Right atrium auricular region (tissue), 2 donors: Measurements from ENCODE around the gene ST3GAL2. TPM values are rescaled to one million over a fixed set of nuclear protein-coding genes. Genes with fewer than 3 reads are reported as not detected.
"Not testable (repeated sequence)": the region's sequence is repeated elsewhere in the genome, so short reads cannot be mapped to it uniquely, and the experiment has no call there.

ENCODE experiments used
- DNase-seq: peaks from one replicate; pipeline ENCODE4 v3.0.0-alpha.2; 2019; ENCODE audit warnings: low spot score
- H3K27ac ChIP-seq, 2 donors: fragments of 200-600 bp; sonication (generic); 1 replicate in 1 of 2; 2 replicates in 1 of 2; pipeline ENCODE4 v1.5.1; 2016 to 2019
- H3K27me3 ChIP-seq, 2 donors: fragments of 200-600 bp; sonication (generic); one replicate each; pipeline versions ENCODE4 v1.5.1 to v1.6.0; 2017 to 2019
- H3K36me3 ChIP-seq: fragments of 200-600 bp; sonication (generic); one replicate; pipeline ENCODE4 v1.5.1; 2016
- H3K4me1 ChIP-seq, 2 donors: fragments of 200-600 bp; sonication (generic); one replicate each; pipeline versions ENCODE4 v1.5.1 to v1.6.0; 2017 to 2019
- H3K4me3 ChIP-seq, 2 donors: fragments of 200-600 bp; sonication (generic); 1 replicate in 1 of 2; 2 replicates in 1 of 2; pipeline ENCODE4 v1.5.1; 2017 to 2019; ENCODE audit warnings: mild to moderate bottlenecking in 1 of 2, moderate library complexity in 1 of 2
- H3K9me3 ChIP-seq, 2 donors: fragments of 200-600 bp; sonication (generic); one replicate each; pipeline ENCODE4 v1.5.1; 2019
- CTCF ChIP-seq, 2 donors: fragments of 200-600 bp; sonication (generic); IDR thresholded peaks; one replicate each; pipeline ENCODE4 v1.5.1; 2019; ENCODE audit warnings: antibody characterized with exemption in 2 of 2
- total RNA-seq, 2 donors: library from RNA; depleted of rRNA; stranded (reverse); fragments of >200 nt; gene quantifications; one replicate each; pipeline ENCODE4 v1.1.0, GENCODE V29; 2016

ST3GAL2 gene
- total RNA-seq, 2 donors from 2014 or later = 13.5 to 16.9 TPM

DNA sequence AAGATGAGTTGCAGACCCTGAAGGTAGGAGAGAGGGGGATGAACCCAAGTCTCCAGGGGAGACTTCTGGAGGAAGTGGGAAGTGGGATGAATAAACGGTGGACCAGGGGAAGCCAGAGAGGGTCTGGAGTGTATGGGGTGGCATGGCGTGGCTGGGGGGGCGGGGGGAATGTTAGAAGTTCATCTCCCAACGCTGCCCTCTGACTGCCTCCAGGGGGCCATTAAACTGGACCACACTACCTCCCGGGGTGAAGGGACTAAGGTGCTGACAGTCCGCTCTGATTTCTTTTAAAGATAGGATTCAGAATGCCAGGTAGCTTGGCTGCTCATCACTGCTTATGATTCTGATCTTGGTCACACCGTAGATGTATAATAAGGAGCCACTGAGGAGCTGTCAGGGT, 21.2 kb downstream of the ST3GAL2 start:
- H3K27me3 ChIP-seq = no peaks in the 10 kb centered on the region
- no peak for DNase-seq
- H3K36me3 ChIP-seq = no peaks in the 10 kb centered on the region
- H3K4me3 ChIP-seq = no peak overlapping the region
- peaks cover 0 to 52% of the 10 kb centered on the region in 2 donors for H3K4me1 ChIP-seq
- TF ChIP-seq CTCF (IDR thresholded peaks at IDR 0.05) = no peak
- H3K9me3 ChIP-seq = no peaks in the 10 kb centered on the region
- no peak overlapping the region for H3K27ac ChIP-seq

DNA sequence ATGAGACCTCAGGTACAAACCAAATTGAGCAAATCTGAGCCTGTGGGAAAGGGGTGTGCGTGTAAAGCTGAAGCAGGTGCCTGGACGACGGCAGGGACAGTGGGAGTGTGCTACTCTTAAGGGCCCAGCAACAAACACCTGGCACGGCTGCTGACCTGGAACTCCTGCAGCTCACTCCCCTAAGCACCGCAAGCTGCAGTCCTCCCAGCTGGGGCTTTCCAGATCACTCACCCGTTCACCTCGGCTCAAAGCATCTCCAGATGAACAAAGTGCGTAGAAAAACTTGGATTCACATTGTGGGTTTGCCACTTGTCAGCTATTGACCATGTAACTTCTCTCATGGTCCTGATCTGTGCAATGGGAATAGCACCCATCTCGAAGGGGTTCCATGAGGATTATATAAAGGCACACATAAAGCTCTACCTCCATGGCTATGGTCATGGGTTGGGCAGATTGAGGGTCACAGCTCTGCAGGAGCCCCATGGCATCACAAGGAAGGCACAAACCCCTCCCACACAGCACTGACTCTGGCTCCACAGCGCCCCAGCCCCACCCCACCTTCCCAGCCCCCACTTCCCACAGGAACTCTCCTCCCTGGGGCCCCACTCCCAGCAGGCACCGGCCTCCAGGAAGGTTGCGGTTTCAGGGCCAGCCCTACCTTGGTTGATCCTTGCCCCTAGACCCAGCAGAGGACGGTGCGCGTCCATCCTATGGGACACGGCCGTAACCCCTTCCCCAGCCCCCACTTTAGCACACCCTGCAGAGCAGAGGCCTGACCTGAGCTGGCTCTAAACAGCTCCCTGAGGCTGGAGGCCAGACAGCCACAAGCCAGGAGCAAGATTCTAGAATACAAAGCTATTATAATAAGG, 21.9 kb downstream of the ST3GAL2 start:
- Histone ChIP-seq H3K27ac (no peak overlapping the region), H3K36me3 (peaks cover 4% of the 10 kb centered on the region), H3K9me3 (no peaks in the 10 kb centered on the region), H3K4me1 (peaks cover 0 to 47% of the 10 kb centered on the region in 2 donors), H3K27me3 (no peaks in the 10 kb centered on the region), H3K4me3 (no peak overlapping the region)
- no peak for TF ChIP-seq CTCF (IDR thresholded peaks at IDR 0.05)
- no peak for DNase-seq

DNA sequence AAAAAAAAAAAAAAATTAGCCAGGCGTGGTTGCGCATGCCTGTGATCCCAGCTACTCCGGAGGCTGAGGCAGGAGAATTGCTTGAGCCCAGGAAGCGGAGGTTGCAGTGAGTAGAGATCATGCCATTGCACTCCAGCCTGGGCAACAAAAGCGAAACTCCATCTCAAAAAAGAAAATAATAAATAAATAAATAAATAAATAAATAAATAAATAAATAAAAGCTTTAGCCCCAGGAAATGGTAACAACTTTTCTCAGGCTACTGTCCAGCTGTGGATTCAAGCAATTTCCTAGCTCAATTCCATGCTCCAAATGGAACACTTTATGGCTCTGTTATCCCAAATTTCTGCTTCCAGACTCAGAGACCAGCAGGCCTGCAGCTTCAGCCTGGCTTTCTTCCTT, 25.3 kb downstream of the ST3GAL2 start:
- not testable (repeated sequence) for H3K27ac ChIP-seq, H3K4me3 ChIP-seq, H3K9me3 ChIP-seq, H3K27me3 ChIP-seq, DNase-seq, H3K36me3 ChIP-seq
- H3K4me1 ChIP-seq = peaks cover 0 to 14% of the 10 kb centered on the region in 2 donors

GRCh38 chr16:70412385-70412784, 26.5 kb downstream of the ST3GAL2 start:
- H3K4me1 ChIP-seq = peaks cover 0 to 14% of the 10 kb centered on the region in 2 donors
- H3K36me3 ChIP-seq = peaks cover 6% of the 10 kb centered on the region
- H3K27me3 ChIP-seq = no peaks in the 10 kb centered on the region
- TF ChIP-seq CTCF (IDR thresholded peaks at IDR 0.05) = no peak
- DNase-seq = no peak
- no peak overlapping the region for H3K4me3 ChIP-seq
- no peak overlapping the region for H3K27ac ChIP-seq
- no peaks in the 10 kb centered on the region for H3K9me3 ChIP-seq

- no peak for DNase-seq
- peaks cover 0 to 10% of the 10 kb centered on the region in 2 donors for H3K4me1 ChIP-seq
- no peak for TF ChIP-seq CTCF (IDR thresholded peaks at IDR 0.05)
- no peaks in the 10 kb centered on the region for H3K27me3 ChIP-seq
- H3K4me3 ChIP-seq = no peak overlapping the region
- no peak overlapping the region for H3K27ac ChIP-seq
- H3K9me3 ChIP-seq = no peaks in the 10 kb centered on the region
- H3K36me3 ChIP-seq = peaks cover 6% of the 10 kb centered on the region
Observed at GRCh38 chr16:70410734-70411133, 28.2 kb downstream of the ST3GAL2 start.

- no peak for TF ChIP-seq CTCF (IDR thresholded peaks at IDR 0.05)
- Histone ChIP-seq H3K4me1 (peaks cover 0 to 10% of the 10 kb centered on the region in 2 donors), H3K4me3 (no peak overlapping the region), H3K27me3 (no peaks in the 10 kb centered on the region), H3K27ac (no peak overlapping the region), H3K9me3 (no peaks in the 10 kb centered on the region), H3K36me3 (peaks cover 6% of the 10 kb centered on the region)
- DNase-seq = no peak
Observed at GRCh38 chr16:70407811-70408274, 31.1 kb downstream of the ST3GAL2 start.

GRCh38 chr16:70406104-70406503, 32.8 kb downstream of the ST3GAL2 start:
- not testable (repeated sequence) for H3K4me3 ChIP-seq, H3K27ac ChIP-seq, H3K27me3 ChIP-seq, DNase-seq, H3K36me3 ChIP-seq, H3K4me1 ChIP-seq, H3K9me3 ChIP-seq
